HG03045 (cell line): ENCODE results near the gene S100A4.
"Not testable (repeated sequence)": the region's sequence is repeated elsewhere in the genome, so short reads cannot be mapped to it uniquely, and the experiment has no call there.

Experiments used
- ATAC-seq: cut with Tn5 transposase; IDR thresholded peaks from one replicate; pipeline ENCODE4 v1.9.1; 2021; ENCODE audit warnings: mild to moderate bottlenecking, moderate library complexity; ENCODE audit not compliant: unreplicated experiment

The S100A4 gene

GRCh38 chr1:153535242-153536011 is 10.2 kb downstream of the S100A4 start, which contains the start of gene S100A6:
TSS of gene S100A6 (minus strand) at chr1:153535991. CDS start at chr1:153535339, 652 bp downstream.
- ATAC-seq = peak; percentile 6

GRCh38 chr1:153534925-153535241 is 10.7 kb downstream of the S100A4 start:
- no peak for ATAC-seq

- no peak for ATAC-seq
These were observed 11.2 kb downstream of the S100A4 start for GRCh38 chr1:153534226-153534924.

GRCh38 chr1:153533689-153534201 is 11.9 kb downstream of the S100A4 start:
- no peak for ATAC-seq

- no peak for ATAC-seq
These were observed 12.6 kb downstream of the S100A4 start for GRCh38 chr1:153532769-153533599.

GRCh38 chr1:153532181-153532580 is 13.4 kb downstream of the S100A4 start:
- no peak for ATAC-seq

GRCh38 chr1:153531638-153532037 is 14.0 kb downstream of the S100A4 start:
- ATAC-seq = no peak

- ATAC-seq = no peak
These were observed 17.9 kb downstream of the S100A4 start for GRCh38 chr1:153527683-153528040.

- ATAC-seq = no peak
These were observed 18.5 kb downstream of the S100A4 start for GRCh38 chr1:153527023-153527682.

- no peak for ATAC-seq
These were observed 19.5 kb downstream of the S100A4 start for GRCh38 chr1:153526132-153526543.

- no peak for ATAC-seq
These were observed 20.4 kb downstream of the S100A4 start for GRCh38 chr1:153525088-153525728.

GRCh38 chr1:153522353-153523048 is 23.1 kb downstream of the S100A4 start:
- ATAC-seq = not testable (repeated sequence)

- ATAC-seq = not testable (repeated sequence)
These were observed 23.8 kb downstream of the S100A4 start for GRCh38 chr1:153521808-153522207.

GRCh38 chr1:153520818-153521476 is 24.7 kb downstream of the S100A4 start:
- ATAC-seq = no peak

GRCh38 chr1:153520137-153520691 is 25.4 kb downstream of the S100A4 start:
- ATAC-seq = not testable (repeated sequence)

GRCh38 chr1:153519242-153519641 is 26.4 kb downstream of the S100A4 start:
- no peak for ATAC-seq

- no peak for ATAC-seq
These were observed 29.9 kb downstream of the S100A4 start for GRCh38 chr1:153515504-153516394.

- no peak for ATAC-seq
These were observed 31.9 kb downstream of the S100A4 start for GRCh38 chr1:153513666-153514065.
